Astrocyte of the spinal cord (primary cell): ENCODE data around the gene MARK2.
"Not testable (repeated sequence)": the region's sequence is repeated elsewhere in the genome, so short reads cannot be mapped to it uniquely, and the experiment has no call there.

ENCODE experiments used
- DNase-seq: peaks from one replicate; pipeline ENCODE4 v3.0.0; 2011; ENCODE audit warnings: low read depth, low spot score
- H3K4me3 ChIP-seq: 2 replicates; pipeline ENCODE4 v1.5.1; 2011; ENCODE audit warnings: low read depth, mild to moderate bottlenecking, low read length, moderate library complexity
- CTCF ChIP-seq: IDR thresholded peaks from 2 replicates; pipeline ENCODE4 v1.5.1; 2012; ENCODE audit warnings: low read depth, mild to moderate bottlenecking, low read length, inconsistent platforms
- in situ Hi-C: cut with HindIII; loops from 2 replicates; pipeline ENCODE4 v1.10.0; 2017; ENCODE audit warnings: low sequenced_read_pairs

MARK2 gene

GRCh38 chr11:63804259-63804658, 34.7 kb upstream of the MARK2 start:
- H3K4me3 ChIP-seq = no peak overlapping the region
- in situ Hi-C loops = no loop called here
- no peak for DNase-seq
- no peak for TF ChIP-seq CTCF

GRCh38 chr11:63805844-63806415, 33.0 kb upstream of the MARK2 start:
- no peak overlapping the region for H3K4me3 ChIP-seq
- TF ChIP-seq CTCF = no peak
- DNase-seq = no peak
- in situ Hi-C loops = no loop called here

- DNase-seq, H3K4me3 ChIP-seq, in situ Hi-C loops: not testable (repeated sequence)
Measured at GRCh38 chr11:63810383-63810782, 28.5 kb upstream of the MARK2 start.

GRCh38 chr11:63811522-63811921, 27.4 kb upstream of the MARK2 start:
- no peak overlapping the region for H3K4me3 ChIP-seq
- no peak for DNase-seq
- TF ChIP-seq CTCF = no peak
- in situ Hi-C loops = no loop called here

- TF ChIP-seq CTCF = no peak
- H3K4me3 ChIP-seq = peak within 1 kb of the TSS; percentile 89
- in situ Hi-C loops = no loop called here
- DNase-seq = peak; percentile 63
Measured at GRCh38 chr11:63813035-63813562, 25.8 kb upstream of the MARK2 start, which contains the start of gene SPINDOC. SPINDOC (plus strand) TSS chr11:63813456; CDS start chr11:63813687, 231 bp downstream.

GRCh38 chr11:63813563-63814382, 25.1 kb upstream of the MARK2 start:
- no peak for TF ChIP-seq CTCF
- peak overlapping the region; percentile 89 for H3K4me3 ChIP-seq
- in situ Hi-C loops = no loop called here
- DNase-seq = peak; percentile 62

GRCh38 chr11:63814383-63814736, 24.6 kb upstream of the MARK2 start:
- H3K4me3 ChIP-seq = peak overlapping the region; percentile 89
- in situ Hi-C loops = no loop called here
- no peak for DNase-seq
- no peak for TF ChIP-seq CTCF
